ENCODE data around the gene SMIM36. TPM values are rescaled to one million over a fixed set of nuclear protein-coding genes. Genes with fewer than 3 reads are reported as not detected.
"Not testable (repeated sequence)": the region's sequence is repeated elsewhere in the genome, so short reads cannot be mapped to it uniquely, and the experiment has no call there.

The SMIM36 gene
- total RNA-seq, 2 donors from 2014 or later, result not detected

DNA sequence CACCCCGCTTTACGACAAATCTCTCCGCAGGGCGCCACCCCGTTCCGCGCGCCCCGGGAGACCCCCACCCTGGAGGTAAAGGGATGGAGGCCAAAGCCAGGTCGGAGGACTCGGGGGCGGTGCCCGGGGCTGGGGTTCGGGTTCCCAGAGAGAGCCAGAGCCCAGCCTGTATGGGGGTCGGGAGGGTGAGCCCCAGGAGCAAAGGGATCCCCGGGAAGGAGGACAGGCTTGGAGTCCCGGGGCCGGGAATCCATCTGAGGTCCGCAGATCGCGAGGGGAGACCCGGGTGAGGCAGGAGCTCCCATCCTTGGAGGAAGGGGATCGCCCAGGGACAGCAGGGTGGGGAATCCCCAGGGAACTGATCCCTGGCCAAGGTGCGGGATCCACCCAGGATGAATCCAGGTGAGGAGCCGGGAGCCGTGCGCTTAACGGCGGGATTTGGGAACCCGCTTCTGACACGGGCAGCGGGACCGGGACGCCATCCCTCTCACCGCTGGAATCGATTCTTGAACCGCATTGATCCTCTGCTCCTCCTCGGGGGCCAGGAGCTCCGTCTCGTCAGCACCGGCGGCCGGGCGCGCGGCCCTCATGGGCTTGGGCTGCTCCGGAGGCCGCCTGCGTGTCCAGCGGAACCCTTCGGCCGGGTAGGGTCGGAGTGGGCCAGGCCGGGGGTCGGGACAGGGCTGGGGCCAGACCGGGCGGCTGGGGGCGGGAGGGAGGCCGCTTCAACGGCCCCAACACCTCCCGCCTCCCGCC is 89.9 kb downstream of the SMIM36 start, which contains the start of gene MMD:
Gene MMD (minus strand): TSS at position 657 of the 756 bp plus-strand sequence. CDS start 140 bp downstream, at position 517.
- peak; percentile 3 to 34 for ATAC-seq
- intact Hi-C loops (cut with DNase I), result loop anchor here in 1 of 2 donors (5.0 kb wide), 1 partner anchor 91 kb away; the partner anchor contains the start of gene SMIM36
- no peak for DNase-seq

DNA sequence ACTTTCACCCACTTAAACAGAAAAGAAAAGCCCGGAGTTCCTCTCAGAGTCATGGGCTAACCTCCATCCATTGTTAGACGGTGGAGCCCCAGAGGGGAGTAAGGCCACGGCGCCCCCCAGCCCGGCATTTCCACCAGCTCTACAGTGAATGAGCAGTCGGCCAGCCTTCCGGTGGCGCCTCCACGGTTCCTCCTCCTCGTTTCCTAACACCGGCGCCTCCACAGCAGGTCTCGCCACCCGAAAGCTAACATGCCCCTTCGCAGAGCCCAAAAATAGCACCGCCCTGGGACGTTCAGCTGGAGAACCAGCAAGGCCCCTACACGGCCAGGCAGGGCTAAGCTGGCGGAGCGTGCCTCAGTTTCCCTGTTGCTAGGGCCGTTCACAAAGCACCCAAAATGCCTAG is 90.5 kb downstream of the SMIM36 start:
- ATAC-seq (peak; percentile 46 to 55), DNase-seq (peak; percentile 67)
- intact Hi-C loops (cut with DNase I), result loop anchor here in 1 of 2 donors (5.0 kb wide), 1 partner anchor 92 kb away; the partner anchor contains the start of gene SMIM36

DNA sequence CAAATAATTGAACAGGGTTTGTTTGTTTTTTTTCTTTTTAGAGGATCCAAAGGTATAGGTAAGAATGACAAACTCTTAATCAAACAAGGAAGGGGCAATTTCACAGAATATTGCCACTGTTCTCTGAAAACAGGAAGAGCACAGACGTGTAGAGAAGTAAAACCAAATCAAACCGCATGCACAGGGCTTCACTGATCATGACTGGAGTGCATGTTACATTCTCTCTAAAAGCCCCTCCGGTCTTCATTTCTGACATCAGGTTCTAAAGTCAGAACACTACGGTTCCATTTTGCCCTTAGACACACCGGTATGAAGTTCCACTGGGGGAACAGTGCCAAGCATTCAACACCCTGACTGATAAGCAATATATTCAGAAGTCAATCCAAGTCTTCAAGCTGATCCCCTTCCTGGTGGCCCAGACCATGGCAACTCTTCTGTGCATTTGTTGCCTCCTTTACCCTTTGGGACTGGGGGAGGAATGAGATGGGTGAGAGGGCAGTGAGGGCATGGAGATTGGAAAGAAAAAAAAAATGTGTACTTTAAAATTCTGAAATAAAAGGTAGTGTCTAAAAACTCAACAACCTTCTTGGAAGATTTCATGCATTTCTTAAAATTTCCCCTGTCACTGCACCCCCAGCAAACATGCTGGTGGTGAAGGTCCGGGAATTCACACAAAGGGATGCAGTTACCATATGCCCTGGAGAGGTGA is 91.0 kb downstream of the SMIM36 start:
- DNase-seq (no peak), ATAC-seq (no peak)
- intact Hi-C loops (cut with DNase I), result loop anchor here in 1 of 2 donors (5.0 kb wide), 1 partner anchor 92 kb away; the partner anchor contains the start of gene SMIM36

DNA sequence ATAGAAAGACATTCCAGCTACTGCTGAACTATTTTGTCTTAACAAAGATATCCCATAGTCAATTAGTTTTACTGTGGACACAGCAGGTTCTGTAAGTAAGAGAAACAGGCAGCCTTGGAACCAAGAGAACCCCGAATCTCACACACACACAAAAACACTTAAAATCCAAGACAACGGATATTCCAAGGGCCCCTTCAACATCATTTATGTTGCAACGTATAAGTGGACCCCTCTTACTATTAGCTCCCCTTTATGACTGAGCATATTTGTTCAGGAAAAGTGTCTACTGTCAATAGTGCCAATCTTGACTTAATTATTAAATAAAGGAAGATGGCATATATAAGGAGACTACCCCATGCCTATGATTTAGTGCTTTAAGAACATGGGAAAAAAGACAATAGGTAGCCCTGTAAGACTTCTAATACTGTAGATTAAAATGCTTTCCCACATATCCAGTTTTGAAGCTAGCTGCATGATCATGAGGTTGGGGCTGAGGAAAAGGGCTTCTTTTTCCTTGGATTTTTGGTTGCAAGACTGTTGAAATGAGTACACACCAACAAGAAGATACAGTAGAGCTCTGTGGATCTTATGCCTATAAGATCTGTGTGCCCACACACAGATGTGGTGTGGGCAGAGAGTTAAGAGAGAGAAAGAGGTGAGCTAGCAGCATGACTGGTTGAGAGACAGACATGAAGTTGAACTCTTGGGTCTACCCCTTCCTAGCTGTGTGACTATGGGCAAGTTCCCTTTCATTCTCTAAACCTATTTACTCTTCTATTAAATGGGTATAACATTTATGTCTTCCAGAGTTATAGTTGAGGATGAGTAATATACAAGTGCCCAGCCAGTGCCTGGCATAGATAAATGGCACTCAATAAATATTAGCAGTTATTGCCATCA is 92.6 kb downstream of the SMIM36 start:
- intact Hi-C loops (cut with DNase I), result no loop called here

DNA sequence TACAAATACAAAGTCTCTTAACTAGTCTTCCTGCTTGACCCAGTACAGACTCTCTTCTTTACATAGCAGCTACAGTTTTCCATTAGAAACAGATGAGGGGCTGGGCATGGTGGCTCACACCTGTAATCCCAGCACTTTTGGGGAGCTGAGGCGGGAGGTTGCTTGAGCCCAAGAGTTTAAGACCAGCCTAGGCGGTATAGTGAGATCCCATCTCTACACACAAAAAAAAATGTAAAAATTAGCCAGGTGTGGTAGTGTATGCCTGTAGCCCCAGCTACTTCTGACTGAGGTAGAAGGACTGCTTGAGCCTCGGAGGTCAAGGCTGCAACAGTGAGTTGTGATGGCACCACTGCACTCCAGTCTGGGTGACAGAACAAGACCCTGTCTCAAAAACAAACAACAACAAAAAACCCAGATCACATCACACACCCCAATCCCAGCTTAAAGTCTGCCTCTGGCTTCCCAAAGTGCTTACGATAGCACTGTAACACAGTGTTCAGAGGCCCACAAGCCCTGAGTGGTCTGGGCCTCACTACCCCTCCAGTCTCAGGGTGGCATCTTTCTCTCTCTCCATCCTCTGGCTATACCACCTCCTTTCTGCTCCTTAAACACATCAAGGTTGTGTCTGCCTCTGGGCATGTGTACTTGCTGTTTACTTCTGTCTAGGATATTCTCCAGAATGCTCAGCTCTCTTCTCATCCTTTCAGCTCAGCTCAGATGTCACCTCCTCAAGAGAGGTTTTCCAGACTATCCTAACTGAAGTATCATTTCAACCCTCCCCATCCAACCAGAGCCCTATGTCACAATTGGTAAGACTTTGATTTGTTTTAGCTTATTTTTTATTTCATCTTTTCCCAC is 93.6 kb downstream of the SMIM36 start:
- no peak for ATAC-seq
- no peak for DNase-seq
- intact Hi-C loops (cut with DNase I), result no loop called here

More for the DNA sequence above, 92.6 kb downstream of the SMIM36 start:
- DNase-seq (no peak), ATAC-seq (no peak)

DNA sequence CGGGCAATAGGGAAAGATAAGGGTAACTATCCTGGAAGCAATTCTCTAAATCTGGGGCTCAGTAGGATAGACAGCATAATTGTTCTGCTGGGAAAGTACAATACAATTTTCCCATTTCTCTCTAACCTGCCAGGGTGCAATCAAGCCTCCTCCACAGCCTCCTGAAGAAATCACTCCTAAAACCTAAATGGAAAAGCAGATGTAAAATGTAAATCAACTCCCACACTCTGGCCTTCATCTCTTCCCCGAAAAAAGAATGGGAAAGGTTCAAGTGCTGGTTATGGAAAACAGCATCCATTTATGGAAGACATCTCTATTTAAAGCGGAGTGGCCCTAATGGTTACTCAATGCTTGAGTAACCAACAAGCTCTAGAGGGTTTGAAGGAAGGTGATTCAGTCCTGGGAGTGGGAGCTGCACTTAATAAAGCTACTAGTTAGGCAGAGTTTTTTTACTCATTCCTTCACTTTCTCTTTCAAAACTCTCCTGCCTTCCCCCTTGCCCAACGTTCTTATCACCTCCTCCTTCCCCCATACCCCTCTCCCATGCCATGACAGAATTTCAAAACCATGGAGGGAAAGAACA is 94.7 kb downstream of the SMIM36 start:
- DNase-seq, result no peak
- intact Hi-C loops (cut with DNase I), result no loop called here
- peak in 1 of 2 donors; percentile 34 for ATAC-seq

DNA sequence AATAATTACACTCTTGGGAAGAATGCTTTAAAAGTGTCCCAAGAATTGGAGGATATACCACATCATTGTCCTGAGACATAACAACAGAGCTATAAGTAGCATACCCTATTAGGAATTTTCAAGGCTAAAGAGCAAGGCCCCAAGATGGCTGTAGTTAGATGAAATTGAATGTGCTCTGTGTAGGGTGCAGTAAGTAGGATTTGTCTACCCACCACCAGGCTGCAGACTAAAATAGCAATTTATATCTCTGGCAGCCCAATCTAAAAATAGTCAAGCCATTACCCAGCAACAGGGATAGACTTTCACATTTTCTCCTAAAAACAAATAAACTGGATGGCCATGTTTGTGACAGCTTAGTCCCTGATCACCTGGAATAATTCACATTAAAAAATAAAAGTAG is 95.3 kb downstream of the SMIM36 start:
- peak; percentile 36 to 40 for ATAC-seq
- intact Hi-C loops (cut with DNase I), result no loop called here
- no peak for DNase-seq

DNA sequence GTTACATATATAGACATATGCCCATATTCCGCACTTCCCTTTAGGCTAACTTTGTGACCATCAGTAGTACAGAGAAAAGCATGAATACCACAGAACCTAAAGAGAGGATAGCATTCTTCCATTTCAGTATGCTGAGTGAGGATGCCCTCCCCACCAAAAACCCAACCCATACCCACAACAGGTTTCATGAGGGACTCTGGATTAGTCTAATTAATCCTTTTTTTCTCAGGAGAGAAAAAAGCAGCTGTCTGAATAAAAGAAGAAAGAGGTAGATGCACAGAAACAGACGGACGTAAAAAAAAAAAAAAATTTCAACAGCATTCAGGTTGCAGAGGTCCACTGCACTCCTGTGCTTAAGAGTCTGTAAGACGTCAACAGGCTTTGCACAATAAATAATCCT is 96.3 kb downstream of the SMIM36 start:
- no peak for ATAC-seq
- intact Hi-C loops (cut with DNase I), result no loop called here

DNA sequence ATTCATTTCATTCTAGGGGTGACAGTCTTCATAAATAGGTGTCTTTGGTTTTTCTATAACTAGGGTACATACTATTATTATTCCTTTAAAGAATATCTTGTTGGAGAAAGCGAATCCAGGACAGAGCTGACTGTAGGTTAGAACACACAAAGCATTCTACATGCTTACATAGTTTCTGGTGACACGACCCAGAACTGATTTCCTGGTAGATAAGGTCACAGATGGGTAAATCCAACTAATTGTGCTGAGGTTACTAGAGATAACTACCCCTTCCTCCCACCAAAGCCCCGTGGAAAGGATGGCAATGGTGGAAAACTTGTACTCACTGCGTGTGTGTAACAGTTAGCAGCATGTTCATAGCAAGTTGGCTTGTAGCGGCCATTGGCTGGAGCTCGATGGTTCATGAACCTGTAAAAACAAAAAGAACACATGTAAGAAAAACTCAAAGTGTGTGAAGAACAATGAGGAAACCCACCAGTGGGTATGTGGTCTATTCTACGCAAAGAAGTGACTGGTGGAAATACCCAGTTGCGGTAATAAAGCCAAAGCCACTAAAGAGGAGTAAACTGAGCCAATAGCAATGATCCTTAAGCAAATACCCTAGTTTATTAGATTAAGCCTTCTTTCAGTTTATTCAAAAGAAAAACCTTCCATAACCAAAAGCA is 97.3 kb downstream of the SMIM36 start:
- intact Hi-C loops (cut with DNase I), result no loop called here
- DNase-seq (no peak), ATAC-seq (no peak)

More for the DNA sequence above, 96.3 kb downstream of the SMIM36 start:
- no peak for DNase-seq

DNA sequence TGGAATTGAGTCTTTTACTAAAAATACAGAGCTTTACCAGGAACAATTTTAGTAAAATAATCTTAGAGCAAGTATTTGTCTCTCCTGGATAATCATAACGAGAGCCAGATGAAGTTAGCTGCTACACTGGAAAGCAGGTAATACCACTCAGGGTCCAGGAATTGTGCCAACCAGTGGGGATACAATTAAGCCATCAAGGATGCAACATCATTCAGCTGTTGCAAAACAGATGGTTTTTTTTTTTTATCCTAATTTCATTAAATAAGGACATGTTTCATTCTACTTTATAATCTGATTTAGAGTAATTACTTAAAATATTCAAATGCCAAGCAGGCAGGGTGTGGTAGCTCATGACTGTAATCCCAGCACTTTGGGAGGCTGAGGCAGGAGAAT is 99.8 kb downstream of the SMIM36 start:
- DNase-seq, result no peak
- intact Hi-C loops (cut with DNase I), result no loop called here

DNA sequence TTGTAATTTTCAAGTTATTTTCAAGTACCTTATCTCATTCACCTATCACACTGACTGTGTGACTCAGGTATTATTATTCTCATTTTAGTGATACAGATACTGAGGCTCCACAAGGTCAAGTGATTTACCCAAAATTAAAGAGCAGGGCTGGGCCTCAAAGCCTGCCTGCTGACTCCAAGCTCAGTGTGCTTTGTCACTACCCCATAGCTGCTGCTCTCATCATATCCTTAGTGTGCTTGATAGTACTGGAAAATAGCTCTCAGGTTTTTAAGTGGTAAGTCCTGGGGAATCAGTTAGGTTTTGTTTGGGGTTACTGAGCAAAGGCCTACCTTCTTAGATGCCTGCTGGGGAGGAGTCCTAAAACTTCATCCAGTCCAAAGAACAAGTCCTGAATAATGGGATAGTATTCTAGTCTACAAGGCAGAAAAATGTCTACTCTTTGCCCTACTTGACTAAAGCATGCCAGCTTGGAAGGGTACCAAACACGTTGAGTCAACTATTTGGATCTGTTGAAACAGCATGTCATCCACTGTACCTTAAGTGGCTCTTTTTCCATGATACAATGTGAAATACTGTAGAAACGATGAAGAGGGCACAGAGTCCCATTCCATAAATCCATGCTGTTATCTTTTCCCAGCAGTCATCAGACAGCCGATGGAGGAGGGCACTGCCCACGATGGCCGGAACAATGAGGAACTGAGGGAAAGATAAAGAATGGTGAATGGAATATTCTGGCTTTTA is 100.4 kb downstream of the SMIM36 start:
- peak; percentile 72 to 79 for ATAC-seq
- DNase-seq, result no peak
- intact Hi-C loops (cut with DNase I), result no loop called here

More for the DNA sequence above, 99.8 kb downstream of the SMIM36 start:
- ATAC-seq, result no peak

DNA sequence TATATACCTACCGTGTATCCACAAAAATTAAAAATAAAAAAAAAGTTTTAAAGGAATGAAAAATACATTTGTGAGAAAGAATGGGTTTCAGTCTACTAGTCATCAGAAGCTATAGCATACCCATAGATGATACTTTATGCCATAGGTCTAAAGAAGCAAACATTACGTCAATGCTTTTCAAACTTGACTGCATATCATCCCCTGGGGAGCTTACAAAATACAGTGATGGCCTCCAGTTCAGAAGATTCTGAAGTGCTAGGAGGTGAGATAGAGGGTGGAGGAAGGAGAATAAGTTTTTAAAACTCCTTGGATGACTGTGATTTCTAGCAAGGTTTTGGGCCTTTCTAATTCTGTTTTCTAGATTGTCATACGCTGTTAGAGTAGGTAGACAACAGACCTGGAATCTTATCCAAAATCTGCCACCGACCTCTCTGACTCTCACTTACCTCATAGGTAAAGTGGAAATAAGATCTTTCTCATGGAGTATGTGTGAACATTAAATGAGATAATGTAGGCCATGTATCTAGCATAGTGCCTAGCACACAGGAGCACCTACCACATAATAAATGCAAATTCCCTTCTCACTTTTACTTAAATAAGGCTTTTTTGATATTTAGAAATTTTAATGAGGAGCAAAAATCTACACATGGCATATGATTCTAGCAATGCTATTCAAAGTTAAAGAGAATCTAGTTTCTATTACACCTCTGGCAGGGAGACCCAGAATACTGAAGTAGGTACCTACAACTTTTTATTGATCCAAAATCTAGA is 102.0 kb downstream of the SMIM36 start:
- intact Hi-C loops (cut with DNase I), result no loop called here
- DNase-seq (no peak), ATAC-seq (no peak)

DNA sequence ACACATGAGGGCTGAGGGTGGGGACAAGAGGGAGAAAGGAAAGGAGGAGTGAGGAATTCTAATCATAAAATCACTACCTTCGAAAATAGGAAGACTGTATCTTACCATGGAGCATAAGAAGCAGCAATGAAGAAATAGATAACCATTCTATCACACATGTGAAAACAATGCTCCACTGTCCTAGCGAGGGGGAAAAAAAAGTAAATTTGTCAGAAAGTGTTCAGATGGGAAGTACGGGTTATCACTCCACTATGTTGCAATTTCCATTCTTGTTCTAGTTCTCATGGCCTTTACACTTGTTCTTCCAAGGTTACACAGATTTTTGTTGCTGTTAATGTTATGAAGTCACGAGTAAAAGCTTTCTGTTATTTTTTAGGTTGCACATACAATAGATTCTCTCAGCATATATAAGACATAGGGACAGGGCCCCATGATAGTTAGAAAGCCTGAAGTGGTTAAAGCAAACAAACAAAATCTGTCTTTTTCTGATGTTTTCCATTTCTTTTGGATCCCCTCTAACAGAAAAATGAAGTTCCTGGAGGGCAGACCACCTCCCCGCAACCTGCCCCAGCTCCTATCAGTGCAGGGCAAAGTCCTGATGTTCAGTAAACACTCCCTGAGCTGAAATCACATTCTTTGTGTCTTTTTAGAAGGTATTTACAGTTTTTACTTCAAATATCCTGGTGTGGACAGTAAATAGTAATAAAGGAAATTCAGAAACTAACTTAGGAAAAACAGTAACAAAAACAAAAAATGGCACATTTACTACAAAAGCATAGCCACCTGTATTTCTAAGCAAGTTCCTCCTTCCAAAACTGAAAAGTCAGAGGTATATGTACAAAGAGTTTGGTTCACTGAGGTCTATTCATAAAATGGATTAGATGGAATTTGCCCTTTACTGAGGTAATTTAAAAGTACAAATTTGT is 103.3 kb downstream of the SMIM36 start:
- no peak for ATAC-seq

DNA sequence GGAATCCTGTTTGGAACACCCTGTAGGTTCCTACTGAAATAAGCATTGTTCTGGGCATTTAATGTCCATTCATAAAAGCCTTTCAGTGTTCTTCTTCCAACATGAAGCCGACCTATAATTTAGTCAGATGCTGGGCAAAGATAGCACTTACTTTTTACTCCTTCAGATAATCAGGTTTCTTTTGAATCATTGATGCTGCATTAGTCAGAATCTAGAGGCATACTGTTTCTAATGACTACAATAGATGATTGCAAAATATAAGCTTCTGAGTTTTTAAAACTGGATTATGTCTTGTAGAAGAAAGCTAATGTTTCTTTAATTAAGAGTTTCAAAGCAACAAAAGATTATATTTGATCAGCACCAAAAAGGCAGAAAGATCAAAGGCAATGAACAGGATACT is 105.7 kb downstream of the SMIM36 start:
- no peak for ATAC-seq
- intact Hi-C loops (cut with DNase I), result no loop called here
- no peak for DNase-seq

More for the DNA sequence above, 103.3 kb downstream of the SMIM36 start:
- intact Hi-C loops (cut with DNase I), result no loop called here
- no peak for DNase-seq

DNA sequence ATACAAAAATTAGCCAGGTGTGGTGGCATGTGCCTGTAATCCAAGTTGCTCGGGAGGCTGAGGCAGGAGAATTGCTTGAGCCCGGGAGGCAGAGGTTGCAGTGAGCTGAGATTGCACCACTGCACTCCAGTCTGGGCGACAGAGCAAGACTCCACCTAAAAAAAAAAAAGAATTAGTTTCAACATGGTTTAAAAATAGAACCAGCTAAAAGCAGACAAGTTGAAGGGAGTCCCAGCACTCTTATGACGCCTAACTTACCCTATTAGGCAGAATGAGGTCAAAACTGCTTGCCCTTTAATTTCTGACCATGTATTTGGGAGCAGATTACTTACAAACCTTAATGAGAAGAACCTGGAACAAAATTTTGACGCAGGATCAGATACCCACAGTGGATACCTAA is 107.1 kb downstream of the SMIM36 start:
- DNase-seq; intact Hi-C loops (cut with DNase I); ATAC-seq: not testable (repeated sequence)
